HCT116 (cell line): ENCODE measurements around the gene ZNF385A. TPM values are rescaled to one million over a fixed set of nuclear protein-coding genes. Genes with fewer than 3 reads are reported as not detected.

ENCODE experiments used
- ATAC-seq: fragments of 200-7000 bp; cut with Tn5 transposase; 2 replicates; pipeline ENCODE4 v1.9.1; 2020; ENCODE audit warnings: mild to moderate bottlenecking, moderate library complexity
- BruUV-seq: library from RNA; stranded (reverse); fragments of 400-500 nt; replicated peaks from 2 replicates; lab custom pipeline; 2021; lab: Mats Ljungman, UMichigan
- CTCF ChIA-PET: fragments of 300-600 bp; sonication (Branson Sonifier 250); formaldehyde crosslinking; loops from one replicate; lab custom pipeline; 2021; ENCODE audit warnings: antibody characterized with exemption; lab: Charles Lee
- POLR2A ChIA-PET: fragments of 300-600, 350-600 bp; sonication (Branson Sonifier 250); formaldehyde crosslinking; loops from one replicate; lab custom pipeline; 2021; ENCODE audit warnings: antibody characterized with exemption; lab: Charles Lee
- RAD21 ChIA-PET, 2 experiments: fragments of 300-600 bp; sonication (Branson Sonifier 250); formaldehyde crosslinking; loops; one replicate each; lab custom pipeline; 2023; ENCODE audit warnings: low total read pairs in 2 of 2; ENCODE audit not compliant: uncharacterized antibody in 2 of 2, unreplicated experiment in 2 of 2, low non-redundant PET in 1 of 2; lab: Charles Lee
- DNase-seq: peaks from one replicate; pipeline ENCODE4 v3.0.0-alpha.2; 2010; ENCODE audit warnings: low read depth, low spot score
- H2AFZ ChIP-seq: fragments of 200-600 bp; shearing (Covaris generic), sonication (generic); 2 replicates; pipeline ENCODE4 v1.6.1; 2017; ENCODE audit warnings: low read depth, mixed run types, mixed read lengths, antibody characterized with exemption, low read length; ENCODE audit not compliant: poor library complexity, severe bottlenecking
- H3K27ac ChIP-seq: 2 replicates; pipeline ENCODE4 v1.5.1; 2012; ENCODE audit warnings: low read depth, low read length
- H3K27me3 ChIP-seq: fragments of 200-600 bp; sonication (generic); 2 replicates; pipeline ENCODE4 v1.6.1; 2016; ENCODE audit warnings: mixed run types, low read length, mixed read lengths; ENCODE audit not compliant: insufficient read depth
- H3K36me3 ChIP-seq, 2 experiments: fragments of 200-500 bp in 1 of 2; fragments of 200-600 bp in 1 of 2; sonication (Bioruptor generic) in 1 of 2; sonication (generic) in 1 of 2; 2 replicates each; pipeline versions ENCODE4 v1.5.1 to v1.6.1; 2014 to 2016; ENCODE audit warnings: low read length in 2 of 2, inconsistent platforms in 1 of 2, mixed read lengths in 1 of 2, mixed run types in 1 of 2; ENCODE audit not compliant: insufficient read depth in 2 of 2, control insufficient read depth in 1 of 2
- H3K4me1 ChIP-seq, 2 experiments: fragments of 200-600 bp in 1 of 2; sonication (generic) in 1 of 2; 2 replicates each; pipeline versions ENCODE4 v1.5.1 to v1.6.1; 2012 to 2017; ENCODE audit warnings: low read length in 2 of 2, inconsistent platforms in 1 of 2, mild to moderate bottlenecking in 1 of 2, mixed read lengths in 1 of 2, mixed run types in 1 of 2, moderate library complexity in 1 of 2; ENCODE audit not compliant: insufficient read depth in 2 of 2, control insufficient read depth in 1 of 2
- H3K4me2 ChIP-seq: fragments of 200-600 bp; sonication (generic); 2 replicates; pipeline ENCODE4 v1.6.1; 2017; ENCODE audit warnings: mixed run types, low read length, mixed read lengths
- H3K4me3 ChIP-seq, 2 experiments: fragments of 200-600 bp in 1 of 2; sonication (generic) in 1 of 2; replicated peaks in 1 of 2; 2 replicates each; pipeline ENCODE4 v1.5.1; 2011 to 2016; ENCODE audit warnings: low read length in 2 of 2, control low read depth in 1 of 2, low read depth in 1 of 2, mild to moderate bottlenecking in 1 of 2, mixed read lengths in 1 of 2, mixed run types in 1 of 2
- H3K79me2 ChIP-seq: fragments of 200-600 bp; sonication (generic); 2 replicates; pipeline ENCODE4 v1.6.1; 2017; ENCODE audit warnings: mild to moderate bottlenecking, mixed run types, low read length, moderate library complexity, mixed read lengths; ENCODE audit not compliant: insufficient read depth
- H3K9ac ChIP-seq: fragments of 200-600 bp; sonication (generic); 2 replicates; pipeline ENCODE4 v1.6.1; 2016; ENCODE audit warnings: low read length, mixed read lengths
- H3K9me2 ChIP-seq: fragments of 200-600 bp; sonication (generic), shearing (Covaris generic); 2 replicates; pipeline ENCODE4 v1.6.1; 2017; ENCODE audit warnings: mixed run types, mild to moderate bottlenecking, moderate library complexity; ENCODE audit not compliant: insufficient read depth
- H3K9me3 ChIP-seq, 2 experiments: fragments of 200-500 bp in 1 of 2; fragments of 200-600 bp in 1 of 2; sonication (Bioruptor generic) in 1 of 2; sonication (generic) in 1 of 2; 2 replicates each; pipeline ENCODE4 v1.6.1; 2014 to 2017; ENCODE audit warnings: low read length in 2 of 2, mixed read lengths in 2 of 2, inconsistent platforms in 1 of 2, low read depth in 1 of 2, mild to moderate bottlenecking in 1 of 2, mixed run types in 1 of 2, moderate library complexity in 1 of 2; ENCODE audit not compliant: control insufficient read depth in 1 of 2, insufficient read depth in 1 of 2
- H4K20me1 ChIP-seq: fragments of 200-600 bp; sonication (generic), shearing (Covaris generic); 2 replicates; pipeline ENCODE4 v1.6.1; 2017; ENCODE audit warnings: mixed run types, mild to moderate bottlenecking, moderate library complexity; ENCODE audit not compliant: insufficient read depth
- CBX3 ChIP-seq: IDR thresholded peaks from 2 replicates; pipeline ENCODE4 v1.6.1; 2012; ENCODE audit warnings: low read depth
- CTCF ChIP-seq, 3 experiments: fragments of 200-600 bp in 1 of 3; sonication (generic) in 1 of 3; IDR thresholded peaks in 2 of 3; conservative IDR thresholded peaks in 1 of 3; 2 replicates each; pipeline ENCODE4 v1.5.1; 2012 to 2017; ENCODE audit warnings: low read depth in 2 of 3, low read length in 2 of 3, antibody characterized with exemption in 1 of 3, borderline replicate concordance in 1 of 3, control low read depth in 1 of 3, mild to moderate bottlenecking in 1 of 3, mixed read lengths in 1 of 3, mixed run types in 1 of 3, moderate library complexity in 1 of 3; ENCODE audit not compliant: insufficient read depth in 1 of 3
- EGR1 ChIP-seq: IDR thresholded peaks from 2 replicates; pipeline ENCODE4 v1.6.1; 2012; ENCODE audit warnings: low read depth
- ELF1 ChIP-seq: IDR thresholded peaks from 2 replicates; pipeline ENCODE4 v1.6.1; 2012; ENCODE audit warnings: low read depth, borderline replicate concordance
- EZH2 ChIP-seq: fragments of 200-600 bp; sonication (generic); IDR thresholded peaks from 2 replicates; pipeline ENCODE4 v1.6.1; 2017; ENCODE audit warnings: antibody characterized with exemption, mixed run types
- EZH2phosphoT487 ChIP-seq: fragments of 200-600 bp; IDR thresholded peaks from 2 replicates; pipeline ENCODE4 v1.6.1; 2018; ENCODE audit warnings: antibody characterized with exemption, borderline replicate concordance
- JUND ChIP-seq: IDR thresholded peaks from 2 replicates; pipeline ENCODE4 v1.6.1; 2012
- POLR2A ChIP-seq: IDR thresholded peaks from 2 replicates; pipeline ENCODE4 v1.7.0; 2011; ENCODE audit warnings: borderline replicate concordance; ENCODE audit not compliant: insufficient read depth, insufficient read length; ENCODE audit errors: extremely low read depth
- POLR2AphosphoS5 ChIP-seq: IDR thresholded peaks from 2 replicates; pipeline ENCODE4 v1.6.1; 2011; ENCODE audit warnings: mild to moderate bottlenecking, low read depth, low read length, moderate library complexity
- RAD21 ChIP-seq: IDR thresholded peaks from 2 replicates; pipeline ENCODE4 v1.6.1; 2012; ENCODE audit warnings: low read depth, mild to moderate bottlenecking
- SIN3A ChIP-seq: IDR thresholded peaks from 2 replicates; pipeline ENCODE4 v1.6.1; 2012; ENCODE audit warnings: low read depth
- SP1 ChIP-seq: IDR thresholded peaks from 2 replicates; pipeline ENCODE4 v1.6.1; 2012; ENCODE audit warnings: low read depth
- SRF ChIP-seq: IDR thresholded peaks from 2 replicates; pipeline ENCODE4 v1.6.1; 2012; ENCODE audit warnings: low read depth
- TCF7L2 ChIP-seq: IDR thresholded peaks from 2 replicates; pipeline ENCODE4 v1.7.0; 2011; ENCODE audit warnings: borderline replicate concordance, inconsistent platforms; ENCODE audit not compliant: insufficient read depth, insufficient read length; ENCODE audit errors: extremely low read depth
- YY1 ChIP-seq: IDR thresholded peaks from 2 replicates; pipeline ENCODE4 v1.6.1; 2011; ENCODE audit warnings: low read length, low read depth, moderate library complexity, mild to moderate bottlenecking; ENCODE audit not compliant: insufficient replicate concordance; ENCODE audit errors: extremely low read depth
- ZBTB33 ChIP-seq: IDR thresholded peaks from 2 replicates; pipeline ENCODE4 v1.6.1; 2011; ENCODE audit warnings: mild to moderate bottlenecking, low read length, moderate library complexity; ENCODE audit not compliant: insufficient replicate concordance; ENCODE audit errors: extremely low read depth
- ZFX ChIP-seq: fragments of 450-650 bp; IDR thresholded peaks from 2 replicates; pipeline ENCODE4 v1.6.1; 2017
- ZNF274 ChIP-seq: fragments of 200-500 bp; sonication (Bioruptor generic); IDR thresholded peaks from 2 replicates; pipeline ENCODE4 v1.6.1; 2014; ENCODE audit warnings: mild to moderate bottlenecking, low read depth, low read length, inconsistent platforms
- intact Hi-C: fragments of 100-400 bp; cut with micrococcal nuclease; formaldehyde crosslinking; loops from 2 replicates; pipeline ENCODE4 v1.10.0; 2022
- total RNA-seq: library from RNA; stranded (reverse); gene quantifications from one replicate; pipeline ENCODE4 v1.2.1, GENCODE V29; 2021; ENCODE audit not compliant: unreplicated experiment
- TF ChIP-seq, protein P1 (sequence below): IDR thresholded peaks from 2 replicates; pipeline ENCODE4 v1.6.1; 2012
- TF ChIP-seq, protein P2 (sequence below): IDR thresholded peaks from 2 replicates; pipeline ENCODE4 v1.6.1; 2012; ENCODE audit warnings: low read depth

Gene ZNF385A
- total RNA-seq, 1 experiment from 2014 or later: 34.7 TPM

- no peaks in the 10 kb centered on the region for H3K79me2 ChIP-seq
- POLR2A ChIA-PET: no interaction called here
- intact Hi-C loops: no loop called here
- no TSS peak for BruUV-seq
- CTCF ChIA-PET: interaction anchor here (0.9 to 1.3 kb wide), 2 partner anchors 10 kb away, joined by 3 read pairs; no protein-coding TSS in a partner anchor
- no peak for DNase-seq
- RAD21 ChIA-PET: no interaction called here
- no peak for ATAC-seq
- H3K9me2 ChIP-seq: no peaks in the 10 kb centered on the region
- H3K4me3 ChIP-seq: no peak overlapping the region
- H3K36me3 ChIP-seq: no peaks in the 10 kb centered on the region
- no peak overlapping the region for H3K27ac ChIP-seq
- H3K27me3 ChIP-seq: no peaks in the 10 kb centered on the region
- peaks cover 32 to 75% of the 10 kb centered on the region in 2 experiments for H3K4me1 ChIP-seq
- H3K4me2 ChIP-seq: peak overlapping the region; percentile 81; the same call in 1 of the 2 replicates
- H3K9me3 ChIP-seq: no peaks in the 10 kb centered on the region
- H2AFZ ChIP-seq: no peak overlapping the region
- no peaks in the 10 kb centered on the region for H4K20me1 ChIP-seq
- TF ChIP-seq SRF (no peak), RAD21 (no peak), SIN3A (no peak), CTCF (IDR thresholded peaks at IDR 0.05 in 2 of 3, conservative IDR thresholded peaks at IDR 0.05 in 1 of 3; ENCODE audit: borderline replicate concordance in 1 of 3, insufficient read depth in 1 of 3, low read depth in 2 of 3, low read length in 2 of 3) (no peak), ZFX (no peak), EZH2 (no peak), JUND (no peak), ZBTB33 (no peak), TCF7L2 (no peak), POLR2AphosphoS5 (no peak), POLR2A (no peak), ELF1 (no peak), ZNF274 (no peak), EGR1 (no peak), SP1 (no peak), CBX3 (no peak), EZH2phosphoT487 (no peak), YY1 (no peak)
- TF ChIP-seq, protein P1, sequence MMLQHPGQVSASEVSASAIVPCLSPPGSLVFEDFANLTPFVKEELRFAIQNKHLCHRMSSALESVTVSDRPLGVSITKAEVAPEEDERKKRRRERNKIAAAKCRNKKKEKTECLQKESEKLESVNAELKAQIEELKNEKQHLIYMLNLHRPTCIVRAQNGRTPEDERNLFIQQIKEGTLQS: no peak
- TF ChIP-seq, protein P2, sequence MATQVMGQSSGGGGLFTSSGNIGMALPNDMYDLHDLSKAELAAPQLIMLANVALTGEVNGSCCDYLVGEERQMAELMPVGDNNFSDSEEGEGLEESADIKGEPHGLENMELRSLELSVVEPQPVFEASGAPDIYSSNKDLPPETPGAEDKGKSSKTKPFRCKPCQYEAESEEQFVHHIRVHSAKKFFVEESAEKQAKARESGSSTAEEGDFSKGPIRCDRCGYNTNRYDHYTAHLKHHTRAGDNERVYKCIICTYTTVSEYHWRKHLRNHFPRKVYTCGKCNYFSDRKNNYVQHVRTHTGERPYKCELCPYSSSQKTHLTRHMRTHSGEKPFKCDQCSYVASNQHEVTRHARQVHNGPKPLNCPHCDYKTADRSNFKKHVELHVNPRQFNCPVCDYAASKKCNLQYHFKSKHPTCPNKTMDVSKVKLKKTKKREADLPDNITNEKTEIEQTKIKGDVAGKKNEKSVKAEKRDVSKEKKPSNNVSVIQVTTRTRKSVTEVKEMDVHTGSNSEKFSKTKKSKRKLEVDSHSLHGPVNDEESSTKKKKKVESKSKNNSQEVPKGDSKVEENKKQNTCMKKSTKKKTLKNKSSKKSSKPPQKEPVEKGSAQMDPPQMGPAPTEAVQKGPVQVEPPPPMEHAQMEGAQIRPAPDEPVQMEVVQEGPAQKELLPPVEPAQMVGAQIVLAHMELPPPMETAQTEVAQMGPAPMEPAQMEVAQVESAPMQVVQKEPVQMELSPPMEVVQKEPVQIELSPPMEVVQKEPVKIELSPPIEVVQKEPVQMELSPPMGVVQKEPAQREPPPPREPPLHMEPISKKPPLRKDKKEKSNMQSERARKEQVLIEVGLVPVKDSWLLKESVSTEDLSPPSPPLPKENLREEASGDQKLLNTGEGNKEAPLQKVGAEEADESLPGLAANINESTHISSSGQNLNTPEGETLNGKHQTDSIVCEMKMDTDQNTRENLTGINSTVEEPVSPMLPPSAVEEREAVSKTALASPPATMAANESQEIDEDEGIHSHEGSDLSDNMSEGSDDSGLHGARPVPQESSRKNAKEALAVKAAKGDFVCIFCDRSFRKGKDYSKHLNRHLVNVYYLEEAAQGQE: no peak
- TF ChIP-seq, all 23 proteins: peak for 0
- no peak overlapping the region for H3K9ac ChIP-seq
These were observed 5.2 kb upstream of the ZNF385A start for GRCh38 chr12:54389607-54390175.
